PC-9 (cell line): ENCODE results near the gene ADCY2. TPM values are rescaled to one million over a fixed set of nuclear protein-coding genes. Genes with fewer than 3 reads are reported as not detected.

Experiments used
- BruUV-seq: library from RNA; stranded (reverse); fragments of 400-500 nt; replicated peaks from 2 replicates; lab custom pipeline; 2021; lab: Mats Ljungman, UMichigan
- CTCF ChIA-PET: fragments of 300-600 bp; sonication (Branson Sonifier 250); formaldehyde crosslinking; loops from one replicate; lab custom pipeline; 2022; ENCODE audit warnings: antibody characterized with exemption; lab: Charles Lee
- POLR2A ChIA-PET: fragments of 300-600 bp; sonication (Branson Sonifier 250); formaldehyde crosslinking; loops from one replicate; lab custom pipeline; 2022; ENCODE audit warnings: antibody characterized with exemption; ENCODE audit not compliant: unreplicated experiment; lab: Charles Lee
- DNase-seq, 2 experiments: peaks; one replicate each; pipeline versions ENCODE4 v3.0.0 to v3.0.0-alpha.2; 2015 to 2022; ENCODE audit warnings: mixed read lengths in 1 of 2
- H2AFZ ChIP-seq: fragments of 200-600 bp; sonication (generic); 2 replicates; pipeline ENCODE4 v1.8.1; 2017; ENCODE audit warnings: antibody characterized with exemption
- H3F3A ChIP-seq: fragments of 200-600 bp; sonication (generic); 2 replicates; pipeline ENCODE4 v1.8.1; 2017; ENCODE audit warnings: antibody characterized with exemption, mild to moderate bottlenecking, low read depth; ENCODE audit not compliant: insufficient read depth
- H3K27ac ChIP-seq: fragments of 200-600 bp; sonication (generic); 2 replicates; pipeline ENCODE4 v1.6.1; 2016; ENCODE audit warnings: mixed run types
- H3K27me3 ChIP-seq: fragments of 200-600 bp; sonication (generic); 2 replicates; pipeline ENCODE4 v1.6.1; 2016; ENCODE audit warnings: low read depth, mixed run types; ENCODE audit not compliant: insufficient read depth
- H3K36me3 ChIP-seq: fragments of 200-600 bp; sonication (generic); 2 replicates; pipeline ENCODE4 v1.6.1; 2016; ENCODE audit warnings: low read depth, mixed run types
- H3K4me1 ChIP-seq: fragments of 200-600 bp; sonication (generic); replicated peaks from 2 replicates; pipeline ENCODE4 v1.6.1; 2016; ENCODE audit warnings: mixed run types; ENCODE audit not compliant: insufficient read depth
- H3K4me2 ChIP-seq: fragments of 200-600 bp; sonication (generic); 2 replicates; pipeline ENCODE4 v1.6.1; 2017; ENCODE audit warnings: mixed run types
- H3K4me3 ChIP-seq: fragments of 200-600 bp; sonication (generic); 2 replicates; pipeline ENCODE4 v1.6.1; 2016; ENCODE audit warnings: mixed run types
- H3K79me2 ChIP-seq: fragments of 200-600 bp; sonication (generic); 2 replicates; pipeline ENCODE4 v1.6.1; 2017; ENCODE audit warnings: low read depth, mixed run types
- H3K9me2 ChIP-seq: fragments of 200-600 bp; sonication (generic); 2 replicates; pipeline ENCODE4 v1.8.1; 2017; ENCODE audit warnings: mild to moderate bottlenecking; ENCODE audit not compliant: insufficient read depth
- H3K9me3 ChIP-seq: fragments of 200-600 bp; sonication (generic); 2 replicates; pipeline ENCODE4 v1.8.1; 2016; ENCODE audit warnings: low read depth; ENCODE audit not compliant: insufficient read depth
- H4K20me1 ChIP-seq: fragments of 200-600 bp; sonication (generic); 2 replicates; pipeline ENCODE4 v1.8.1; 2017; ENCODE audit not compliant: insufficient read depth
- CTCF ChIP-seq: fragments of 200-600 bp; sonication (generic); conservative IDR thresholded peaks from 2 replicates; pipeline ENCODE4 v1.6.1; 2017; ENCODE audit warnings: mixed run types, antibody characterized with exemption, mild to moderate bottlenecking, moderate library complexity
- EZH2 ChIP-seq: fragments of 200-600 bp; sonication (generic); IDR thresholded peaks from 2 replicates; pipeline ENCODE4 v1.8.0; 2017; ENCODE audit warnings: antibody characterized with exemption, low read depth
- intact Hi-C: fragments of 100-400 bp; cut with micrococcal nuclease; formaldehyde crosslinking; loops from one replicate; pipeline ENCODE4 v1.10.0; 2022; ENCODE audit not compliant: unreplicated experiment
- total RNA-seq: library from RNA; stranded (reverse); gene quantifications from 2 replicates; pipeline ENCODE4 v1.2.3, GENCODE V29; 2021

The ADCY2 gene
- total RNA-seq, 1 experiment from 2014 or later = not detected

- Histone ChIP-seq H3K27me3 (peaks cover 95% of the 10 kb centered on the region), H3K79me2 (no peaks in the 10 kb centered on the region), H4K20me1 (0 out of 2 replicates have a peak, but pooled peaks cover 3% of the 10 kb centered on the region), H3K4me2 (no peak overlapping the region), H3K4me3 (no peak overlapping the region), H3K9me2 (no peaks in the 10 kb centered on the region; the same call in 1 of the 2 replicates), H2AFZ (no peak overlapping the region), H3K9me3 (no peaks in the 10 kb centered on the region), H3F3A (no peaks in the 10 kb centered on the region), H3K27ac (no peak overlapping the region), H3K36me3 (no peaks in the 10 kb centered on the region), H3K4me1 (no peaks in the 10 kb centered on the region)
- ChIA-PET POLR2A (no interaction called here), CTCF (no interaction called here)
- TF ChIP-seq EZH2 (no peak), CTCF (no peak)
- intact Hi-C loops = no loop called here
- BruUV-seq = no TSS peak
- DNase-seq = no peak
These were observed 418.9 kb downstream of the ADCY2 start for GRCh38 chr5:7814816-7815215.

- POLR2A ChIA-PET = no interaction called here
- no peaks in the 10 kb centered on the region for H3F3A ChIP-seq
- H2AFZ ChIP-seq = no peak overlapping the region
- H3K4me3 ChIP-seq = no peak overlapping the region
- no peaks in the 10 kb centered on the region for H3K36me3 ChIP-seq
- no peaks in the 10 kb centered on the region; the same call in 1 of the 2 replicates for H3K9me2 ChIP-seq
- intact Hi-C loops = loop anchor here (1.0 to 2.0 kb wide), 2 partner anchors 555 to 1049 kb away; no protein-coding TSS in a partner anchor
- H3K9me3 ChIP-seq = no peaks in the 10 kb centered on the region
- TF ChIP-seq EZH2 (no peak), CTCF (peak; percentile 92)
- H4K20me1 ChIP-seq = 0 out of 2 replicates have a peak, but pooled peaks cover 3% of the 10 kb centered on the region
- no peak overlapping the region for H3K4me2 ChIP-seq
- no peaks in the 10 kb centered on the region for H3K4me1 ChIP-seq
- BruUV-seq = no TSS peak
- peak in 1 of 2 experiments; percentile 77 for DNase-seq
- H3K79me2 ChIP-seq = no peaks in the 10 kb centered on the region
- peaks cover 96% of the 10 kb centered on the region for H3K27me3 ChIP-seq
- no peak overlapping the region for H3K27ac ChIP-seq
- CTCF ChIA-PET = interaction anchor here (0.7 kb wide), 1 partner anchor 364 kb away, joined by 3 read pairs; no protein-coding TSS in a partner anchor
These were observed 420.1 kb downstream of the ADCY2 start for GRCh38 chr5:7815892-7816534.

DNA sequence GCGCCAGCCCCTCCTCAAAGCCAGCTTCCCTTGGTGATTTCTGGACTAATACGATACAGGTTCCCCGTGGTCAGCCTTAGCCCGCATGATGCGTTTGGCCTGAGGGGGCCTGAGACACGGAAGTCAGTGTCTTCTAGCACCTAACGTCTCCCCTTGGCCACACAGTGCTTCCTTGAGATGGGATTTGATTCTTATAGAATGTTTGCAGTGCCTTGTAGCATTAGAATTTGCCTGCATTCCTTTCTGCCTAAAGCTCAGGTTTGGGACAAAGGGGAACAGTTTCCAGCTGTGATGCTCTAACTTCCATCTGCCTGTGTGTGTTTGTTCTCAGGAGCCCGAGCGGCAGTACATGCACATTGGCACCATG is 420.6 kb downstream of the ADCY2 start:
- ChIA-PET POLR2A (no interaction called here), CTCF (interaction anchor here (0.7 kb wide), 1 partner anchor 365 kb away, joined by 3 read pairs; no protein-coding TSS in a partner anchor)
- DNase-seq = no peak
- Histone ChIP-seq H3K27me3 (peaks cover 96% of the 10 kb centered on the region), H3K4me3 (no peak overlapping the region), H4K20me1 (0 out of 2 replicates have a peak, but pooled peaks cover 3% of the 10 kb centered on the region), H3K4me2 (no peak overlapping the region), H3F3A (no peaks in the 10 kb centered on the region), H3K4me1 (no peaks in the 10 kb centered on the region), H3K27ac (no peak overlapping the region), H3K9me3 (no peaks in the 10 kb centered on the region), H3K36me3 (no peaks in the 10 kb centered on the region), H2AFZ (no peak overlapping the region), H3K79me2 (no peaks in the 10 kb centered on the region), H3K9me2 (no peaks in the 10 kb centered on the region; the same call in 1 of the 2 replicates)
- BruUV-seq = no TSS peak
- intact Hi-C loops = loop anchor here (1.0 to 2.0 kb wide), 2 partner anchors 555 to 1050 kb away; no protein-coding TSS in a partner anchor
- TF ChIP-seq CTCF (peak; percentile 54; the same call in 1 of the 2 replicates), EZH2 (no peak)
